SH-SY5Y (cell line): Measurements from ENCODE around the gene PTPRO.

Source experiments
- GATA2 ChIP-seq: IDR thresholded peaks from 2 replicates; pipeline ENCODE4 v1.6.1; 2011; ENCODE audit warnings: mild to moderate bottlenecking, low read depth, low read length
- GATA3 ChIP-seq: IDR thresholded peaks from 2 replicates; pipeline ENCODE4 v1.6.1; 2011; ENCODE audit warnings: low read depth, mild to moderate bottlenecking, low read length, moderate library complexity

Gene PTPRO

DNA sequence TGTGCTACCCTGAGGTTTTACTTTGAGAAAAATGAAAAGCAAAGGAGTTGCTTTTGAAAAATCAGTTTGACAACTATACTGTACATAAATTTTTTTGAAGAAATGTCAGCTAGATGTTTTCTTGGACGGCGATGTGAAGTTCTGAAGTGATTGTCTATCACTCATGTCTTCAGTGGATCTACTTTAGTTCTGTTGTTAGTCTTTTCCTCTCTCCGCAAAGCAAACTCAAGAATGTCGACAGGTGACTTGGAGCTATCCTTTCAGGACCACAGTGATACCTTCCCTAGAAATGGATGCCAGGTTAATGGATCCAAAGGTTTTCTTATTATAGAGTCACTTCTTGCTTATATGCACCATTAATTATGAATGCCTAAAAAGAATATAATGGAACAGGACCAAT is 1.2 kb downstream of the PTPRO start:
- TF ChIP-seq GATA3 (no peak), GATA2 (no peak)

DNA sequence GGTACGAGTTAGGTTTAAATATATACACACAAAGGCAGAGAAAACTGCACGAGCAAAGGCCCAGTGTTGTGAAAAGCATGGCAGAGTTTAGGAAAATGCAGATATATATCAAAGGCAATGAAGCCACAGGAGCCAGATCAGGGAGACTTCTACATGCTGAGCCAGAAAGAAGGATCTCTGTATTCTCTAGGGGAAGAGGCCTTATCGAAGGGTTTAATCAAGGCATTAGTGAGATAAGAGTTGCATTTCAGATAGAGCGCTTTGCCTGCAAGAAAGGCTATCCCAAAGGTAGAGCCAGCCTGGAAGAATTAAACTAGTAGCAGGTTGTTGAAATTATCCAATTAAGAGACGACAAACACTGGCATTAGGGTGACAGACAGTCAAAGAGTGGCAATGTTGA is 7.6 kb downstream of the PTPRO start:
- TF ChIP-seq GATA2: no peak

GRCh38 chr12:15334225-15334624 is 11.9 kb downstream of the PTPRO start:
- no peak for TF ChIP-seq GATA2
- no peak for TF ChIP-seq GATA3

- TF ChIP-seq GATA2: no peak
- no peak for TF ChIP-seq GATA3
Measured at GRCh38 chr12:15335959-15336358, 13.7 kb downstream of the PTPRO start.

DNA sequence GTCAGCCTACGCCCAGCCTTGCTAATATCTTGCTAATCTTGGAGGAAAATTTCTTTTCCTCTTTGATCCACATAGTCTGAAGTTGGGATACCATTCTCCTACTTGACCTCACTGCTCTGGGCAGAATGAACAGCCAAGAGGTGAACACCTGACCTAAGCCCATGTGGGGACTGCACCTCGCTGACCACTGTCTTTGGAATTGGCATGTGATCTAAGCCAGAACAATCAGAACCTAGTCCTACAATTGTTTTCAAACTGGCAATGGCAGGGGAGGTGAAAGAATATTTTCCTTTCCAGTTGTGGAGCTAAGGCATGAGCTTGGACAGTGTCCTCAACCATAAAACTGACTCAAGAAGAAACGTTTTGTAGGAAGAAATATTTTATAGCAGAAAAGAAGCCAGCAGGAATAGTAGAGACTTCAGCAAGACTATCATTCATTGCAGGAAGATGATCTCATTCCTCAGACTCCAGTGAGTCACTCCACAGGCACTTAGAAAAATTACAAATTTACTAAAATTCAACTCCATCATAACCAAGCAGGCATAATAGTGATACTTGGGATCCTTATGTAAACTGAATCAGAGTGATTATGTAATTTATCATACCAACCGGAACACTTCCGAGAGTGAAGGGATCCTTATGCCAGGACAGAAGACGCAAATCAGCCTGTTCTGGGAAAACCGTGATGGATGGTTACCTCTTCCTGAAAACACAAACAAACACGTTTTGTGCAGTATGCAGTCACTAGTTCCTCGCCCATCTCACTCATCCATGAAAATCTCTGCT is 14.7 kb downstream of the PTPRO start:
- TF ChIP-seq GATA2 (no peak), GATA3 (no peak)

DNA sequence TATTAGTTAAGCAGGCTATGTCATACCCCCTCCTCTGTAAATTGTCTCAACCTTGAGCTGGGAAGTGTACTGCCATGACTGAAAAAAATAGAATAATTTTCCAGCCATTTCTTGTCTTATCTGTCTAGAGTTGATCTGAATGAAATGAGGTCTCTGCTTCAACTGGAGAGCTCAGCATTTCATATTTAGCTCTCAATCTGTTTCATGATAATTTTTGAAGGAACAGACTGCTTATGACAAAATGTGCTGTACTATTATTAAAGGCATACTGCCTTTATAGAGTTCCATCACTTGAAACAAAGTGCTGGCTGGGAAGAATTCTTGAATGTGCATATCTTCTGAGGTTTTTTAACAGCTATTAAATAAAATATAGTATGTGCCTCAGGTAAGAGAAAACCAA is 19.1 kb downstream of the PTPRO start:
- no peak for TF ChIP-seq GATA2
- no peak for TF ChIP-seq GATA3

DNA sequence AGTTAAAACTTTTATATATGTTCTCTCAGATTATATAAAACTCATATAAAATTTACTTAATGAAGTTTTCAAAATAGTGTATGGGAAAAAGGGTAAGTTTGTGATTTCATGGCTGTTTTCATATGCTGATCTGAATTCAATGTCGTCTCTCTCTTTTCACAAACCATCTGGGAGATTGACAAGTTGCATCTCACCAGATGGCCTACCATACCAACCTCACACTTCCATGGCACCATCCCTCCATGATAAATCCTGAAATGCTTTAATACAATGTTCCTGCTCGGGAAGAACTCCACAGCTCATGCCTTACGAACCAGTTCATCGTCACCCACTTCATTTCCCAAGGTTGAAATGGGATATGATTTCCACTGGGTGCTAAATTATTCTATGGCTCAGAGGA is 22.3 kb downstream of the PTPRO start:
- TF ChIP-seq GATA3 (no peak), GATA2 (no peak)

DNA sequence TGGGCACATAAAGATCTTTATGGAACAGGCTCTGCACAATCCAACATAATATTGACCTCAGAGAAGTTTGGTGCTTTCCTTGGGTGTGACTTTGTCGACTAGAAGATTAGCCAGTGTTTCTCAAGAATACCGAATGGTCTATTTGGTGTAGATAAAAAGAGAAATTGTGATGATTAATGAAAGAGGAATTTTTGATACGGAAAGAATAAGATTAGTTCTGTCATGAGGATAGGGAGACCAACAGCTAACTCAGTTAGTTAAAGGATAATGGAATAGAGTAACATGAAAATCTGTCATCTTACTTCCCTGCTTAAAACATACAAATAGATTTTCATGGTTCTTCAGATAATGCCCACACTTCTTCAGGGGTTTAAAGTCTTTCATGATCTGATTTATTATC is 24.2 kb downstream of the PTPRO start:
- TF ChIP-seq GATA2: no peak

- TF ChIP-seq GATA3 (no peak), GATA2 (no peak)
Measured at GRCh38 chr12:15350643-15351042, 28.3 kb downstream of the PTPRO start.

GRCh38 chr12:15355766-15356165 is 33.5 kb downstream of the PTPRO start:
- TF ChIP-seq GATA2 (no peak), GATA3 (no peak)

DNA sequence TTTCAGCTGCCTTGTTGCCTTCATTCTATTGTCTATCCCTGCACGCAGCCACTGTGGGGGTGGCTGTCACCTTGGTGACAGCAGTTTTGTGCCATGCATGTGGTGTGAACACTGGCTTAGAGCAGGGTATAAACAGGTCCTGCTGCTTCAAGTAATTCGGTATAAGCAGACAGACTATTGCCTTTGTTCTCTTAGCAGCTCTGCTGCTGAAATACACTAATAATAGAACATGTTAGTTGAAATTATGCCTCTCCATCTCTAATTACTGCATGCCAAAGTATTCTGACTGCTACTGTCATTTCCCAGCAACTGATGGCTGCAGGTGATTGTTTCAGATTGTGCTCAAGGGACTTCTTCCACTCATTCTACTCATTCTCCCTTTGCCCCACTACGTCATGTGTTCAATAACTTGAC is 34.6 kb downstream of the PTPRO start:
- TF ChIP-seq GATA3 (no peak), GATA2 (no peak)

GRCh38 chr12:15364221-15365160 is 42.2 kb downstream of the PTPRO start:
- TF ChIP-seq GATA3: no peak

GRCh38 chr12:15368812-15369211 is 46.5 kb downstream of the PTPRO start:
- TF ChIP-seq GATA3: no peak
- TF ChIP-seq GATA2: no peak

- no peak for TF ChIP-seq GATA3
- no peak for TF ChIP-seq GATA2
Measured at GRCh38 chr12:15372352-15372751, 50.0 kb downstream of the PTPRO start.

GRCh38 chr12:15387772-15388171 is 65.5 kb downstream of the PTPRO start:
- TF ChIP-seq GATA2: no peak
- TF ChIP-seq GATA3: no peak
